ENCODE results near the gene ZNRF1.
"Not testable (repeated sequence)": the region's sequence is repeated elsewhere in the genome, so short reads cannot be mapped to it uniquely, and the experiment has no call there.

The ZNRF1 gene

GRCh38 chr16:74998481-74999218 is at the start of gene ZNRF1:
Gene ZNRF1, plus strand, starts transcription at chr16:74999024. Its CDS starts 648 bp downstream, at chr16:74999672.
- DNase-seq (ENCODE audit: low read depth in 3 of 3): peak; percentile 68 to 87 (median 69)

DNA sequence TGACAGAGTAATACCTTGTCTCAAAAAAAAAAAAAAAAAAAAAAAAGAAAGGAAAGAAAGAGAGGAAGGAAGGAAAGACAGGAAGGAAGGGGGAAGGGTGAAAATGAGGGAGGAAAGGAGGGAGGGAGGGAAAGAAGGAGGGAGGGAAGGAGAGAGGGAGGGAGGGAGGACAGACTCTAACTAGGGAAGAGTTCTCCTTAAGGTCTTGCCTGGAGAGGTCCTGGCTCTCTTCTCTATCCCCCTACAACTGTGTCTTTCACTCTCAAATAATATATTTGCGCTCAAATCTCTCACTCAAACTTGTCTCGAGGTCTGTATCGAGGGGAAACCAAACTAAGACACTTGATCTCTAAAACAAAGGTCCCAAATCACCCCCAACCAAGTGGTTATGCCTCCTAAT is 49.5 kb upstream of the ZNRF1 start:
- DNase-seq (ENCODE audit: low read depth in 3 of 3): no peak

- no peak for DNase-seq (ENCODE audit: low read depth in 3 of 3)
Measured at GRCh38 chr16:74950511-74950910, 48.3 kb upstream of the ZNRF1 start.

DNA sequence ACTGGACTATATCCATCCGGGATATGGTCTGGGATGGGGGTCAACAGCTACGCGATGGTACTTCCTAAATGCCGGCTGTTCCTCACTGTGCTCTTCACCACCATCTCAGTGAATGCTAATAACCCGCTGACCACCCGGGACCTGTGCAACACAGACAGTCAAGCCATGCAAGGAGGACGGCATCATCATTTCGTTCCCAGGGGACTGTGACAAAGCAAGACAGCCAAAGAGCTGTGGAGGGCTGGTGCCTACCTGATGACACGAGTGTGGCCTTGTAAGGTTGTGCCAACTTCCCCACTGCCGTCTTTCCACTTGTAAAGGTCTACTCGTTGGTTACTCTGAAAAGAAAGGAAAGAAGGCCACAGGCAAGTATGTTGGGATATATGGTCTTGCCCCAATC is 47.6 kb upstream of the ZNRF1 start:
- no peak for DNase-seq (ENCODE audit: low read depth in 3 of 3)

DNA sequence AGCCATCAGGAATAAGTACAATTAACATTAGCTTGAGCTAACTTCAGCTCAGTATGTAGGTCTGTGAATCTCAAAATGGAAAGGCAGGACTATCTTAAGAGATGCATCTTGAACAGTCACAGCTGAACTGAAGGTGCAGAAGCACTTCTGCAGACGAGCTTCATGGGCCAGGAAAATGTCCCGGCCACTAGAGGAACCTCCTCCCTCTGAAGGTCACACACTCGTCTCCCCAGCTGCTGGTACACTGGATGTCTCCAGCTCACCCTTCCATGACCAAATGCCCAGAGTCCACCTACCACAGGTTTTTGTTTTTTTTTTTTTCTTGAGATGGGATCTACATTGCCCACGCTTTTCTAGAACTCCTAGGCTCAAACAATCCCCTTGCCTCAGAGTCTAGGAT is 47.1 kb upstream of the ZNRF1 start:
- no peak for DNase-seq (ENCODE audit: low read depth in 3 of 3)

- DNase-seq (ENCODE audit: low read depth in 3 of 3): no peak
Measured at GRCh38 chr16:74954763-74955162, 44.1 kb upstream of the ZNRF1 start.

DNA sequence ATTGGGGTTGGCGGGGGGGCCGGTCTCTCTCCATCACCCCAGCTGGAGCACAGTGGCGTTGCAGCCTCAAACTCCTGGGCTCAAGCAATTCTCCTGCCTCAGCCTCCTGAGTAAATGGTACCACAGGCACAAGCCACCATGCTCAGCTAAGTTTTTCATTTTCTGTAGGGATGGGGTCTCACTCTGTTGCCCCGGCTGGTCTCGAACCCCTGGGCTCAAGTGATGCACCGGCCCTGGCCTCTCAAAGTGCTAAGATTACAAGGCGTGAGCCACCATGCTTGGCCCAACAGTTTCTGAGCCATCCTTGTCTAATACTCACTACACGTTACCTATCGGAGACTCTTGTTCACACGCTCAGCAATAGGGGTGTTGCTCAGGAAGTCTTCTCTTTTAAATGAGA is 25.5 kb upstream of the ZNRF1 start:
- no peak for DNase-seq (ENCODE audit: low read depth in 3 of 3)

GRCh38 chr16:74975591-74975990 is 23.2 kb upstream of the ZNRF1 start:
- DNase-seq (ENCODE audit: low read depth in 3 of 3): no peak

- DNase-seq (ENCODE audit: low read depth in 3 of 3): no peak
Measured at GRCh38 chr16:74982256-74982655, 16.6 kb upstream of the ZNRF1 start.

DNA sequence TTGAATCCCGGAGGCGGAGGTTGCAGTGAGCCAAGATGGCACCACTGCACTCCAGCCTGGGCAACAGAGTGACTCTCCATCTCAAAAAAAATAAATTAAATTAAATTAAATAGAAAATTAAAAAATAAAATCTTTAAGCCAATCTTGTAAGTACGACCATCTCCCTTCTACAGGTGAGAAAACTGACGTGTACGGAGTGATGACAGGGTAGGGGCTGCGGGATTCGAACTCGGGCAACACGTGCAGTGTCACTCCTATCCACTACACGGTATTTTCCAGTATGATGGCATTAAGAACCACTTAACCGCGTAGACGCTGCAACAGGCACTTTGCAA is 14.7 kb upstream of the ZNRF1 start:
- no peak for DNase-seq (ENCODE audit: low read depth in 3 of 3)

GRCh38 chr16:74984529-74985296 is 14.1 kb upstream of the ZNRF1 start, which contains the start of gene WDR59:
Gene WDR59, minus strand, starts transcription at chr16:74985123. Its CDS starts 106 bp downstream, at chr16:74985017.
- peak; percentile 96 to 99 (median 98) for DNase-seq (ENCODE audit: low read depth in 3 of 3)

DNA sequence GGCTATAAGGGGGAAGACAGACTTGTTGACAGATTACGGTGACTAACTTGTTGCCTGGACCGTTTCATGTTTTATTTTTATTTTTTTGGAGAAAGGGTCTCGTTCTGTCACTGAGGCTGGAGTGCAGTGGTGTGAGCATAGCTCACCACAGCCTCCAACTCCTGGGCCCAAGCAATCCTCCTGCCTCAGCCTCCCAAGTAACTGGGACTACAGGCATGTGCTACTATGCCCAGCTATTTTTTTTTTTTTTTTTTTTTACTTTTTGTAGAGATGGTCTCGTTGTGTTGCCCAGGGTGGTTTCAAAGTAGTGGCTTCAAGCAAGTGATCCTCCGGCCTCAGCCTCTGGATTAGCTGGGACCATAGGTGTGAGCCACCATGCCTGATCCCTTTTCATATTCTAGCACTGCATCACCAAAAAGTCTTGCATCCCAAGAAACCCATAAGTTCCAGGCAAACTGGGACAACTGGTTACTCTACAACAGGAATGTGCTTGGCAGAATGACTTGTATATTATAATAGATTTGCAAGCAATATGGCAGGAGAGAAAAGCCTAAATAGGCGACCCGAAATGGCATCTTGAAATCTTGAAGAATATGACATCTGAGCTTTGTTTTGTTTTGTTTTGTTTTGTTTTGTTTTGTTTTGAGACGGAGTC is 11.7 kb upstream of the ZNRF1 start:
- no peak for DNase-seq (ENCODE audit: low read depth in 3 of 3)

DNA sequence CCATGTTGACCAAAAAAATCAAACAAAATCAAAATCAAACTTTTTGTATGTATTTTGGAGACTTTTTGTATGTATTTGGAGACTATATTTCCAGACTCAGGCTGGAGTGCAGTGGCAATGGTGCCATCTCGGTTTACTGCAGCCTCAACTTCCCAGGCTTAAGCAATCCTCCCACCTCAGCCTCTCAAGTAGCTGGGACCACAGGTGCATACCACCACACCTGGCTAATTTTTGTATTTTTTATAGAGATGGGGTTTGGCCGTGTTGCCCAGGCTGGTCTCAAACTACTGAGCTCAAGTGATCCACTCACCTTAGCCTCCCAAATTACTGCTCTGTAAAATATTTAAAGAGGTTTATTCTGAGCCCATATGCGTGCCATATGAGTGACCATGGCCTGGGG is 9.0 kb upstream of the ZNRF1 start:
- not testable (repeated sequence) for DNase-seq (ENCODE audit: low read depth in 3 of 3)

DNA sequence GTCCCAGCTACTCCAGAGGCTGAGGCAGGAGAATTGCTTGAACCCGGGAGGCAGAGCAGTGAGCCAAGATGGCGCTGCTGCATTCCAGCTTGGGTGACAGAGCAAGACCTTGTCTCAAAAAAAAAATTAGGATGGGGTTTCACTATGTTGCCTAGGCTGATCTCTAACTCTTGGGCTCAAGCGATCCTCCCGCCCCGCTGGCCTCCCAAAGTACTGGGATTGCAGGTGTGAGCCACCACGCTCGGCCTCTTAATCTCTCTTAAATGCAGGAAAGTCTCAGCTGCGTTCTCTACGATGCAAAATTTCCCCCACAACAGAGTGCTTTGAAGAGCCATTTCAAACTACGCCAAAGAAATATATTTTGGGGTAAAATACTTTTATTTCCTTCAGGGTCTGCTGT is 8.0 kb upstream of the ZNRF1 start:
- no peak for DNase-seq (ENCODE audit: low read depth in 3 of 3)

DNA sequence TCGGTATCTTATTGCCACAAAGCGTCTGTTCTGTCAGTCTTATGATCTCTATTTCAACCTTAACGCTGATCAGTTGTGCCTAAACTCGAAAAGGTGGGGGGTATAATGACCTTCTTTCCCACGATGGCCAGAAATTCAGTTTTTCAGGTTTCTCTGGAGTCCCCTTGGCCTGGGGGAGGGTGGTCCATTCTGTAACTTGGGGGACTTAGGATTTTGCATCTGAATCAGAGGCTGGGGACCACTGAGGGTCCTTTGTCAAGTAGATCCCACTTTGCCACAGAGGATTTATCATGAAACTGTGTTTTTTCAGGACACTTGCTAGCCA is 7.6 kb upstream of the ZNRF1 start:
- DNase-seq (ENCODE audit: low read depth in 3 of 3): no peak

GRCh38 chr16:74991593-74992403 is 7.0 kb upstream of the ZNRF1 start:
- DNase-seq (ENCODE audit: low read depth in 3 of 3): no peak

DNA sequence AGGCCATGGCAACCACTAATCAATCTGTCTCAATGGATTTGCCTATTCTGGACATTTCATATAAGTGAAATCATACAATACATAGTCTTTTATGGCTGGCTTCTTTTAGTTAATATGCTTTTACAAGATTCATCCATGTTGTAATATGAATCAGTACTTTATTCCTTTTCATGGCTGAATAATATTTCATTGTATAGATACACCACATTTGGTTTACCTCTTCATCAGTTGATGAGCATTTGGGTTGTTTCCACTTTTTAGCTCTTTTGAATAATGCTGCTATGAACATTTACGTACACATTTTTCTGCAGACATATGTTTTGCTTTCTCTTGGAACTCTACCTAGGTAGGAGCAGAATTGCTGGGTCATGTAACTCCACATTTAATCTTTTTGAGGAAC is 2.8 kb upstream of the ZNRF1 start:
- no peak for DNase-seq (ENCODE audit: low read depth in 3 of 3)

- no peak for DNase-seq (ENCODE audit: low read depth in 3 of 3)
Measured at GRCh38 chr16:74997042-74997491, 1.8 kb upstream of the ZNRF1 start.

DNA sequence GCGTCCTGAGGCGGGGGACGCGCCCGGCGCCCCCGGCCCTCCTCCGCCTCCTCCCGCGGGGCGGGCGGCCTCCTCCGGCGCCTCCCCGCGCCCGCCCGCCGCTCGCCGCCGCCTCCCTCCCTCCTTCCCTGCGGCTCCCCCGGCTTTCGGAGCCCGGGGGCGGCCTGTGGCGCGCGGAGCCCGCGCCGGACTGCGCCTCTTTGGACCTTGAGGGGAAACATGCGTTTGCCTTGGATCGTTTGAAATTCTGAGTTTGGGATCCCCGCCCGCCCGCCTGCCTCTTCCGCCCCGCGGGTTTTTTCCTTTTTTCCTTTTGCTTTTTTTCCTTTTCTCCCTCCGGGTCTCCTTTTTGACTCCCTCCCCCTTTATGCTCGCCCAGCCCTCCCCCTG is 390 bp downstream of the ZNRF1 start:
- DNase-seq (ENCODE audit: low read depth in 3 of 3): no peak

- DNase-seq (ENCODE audit: low read depth in 3 of 3): peak in 2 of 3 donors; percentile 40 to 59
Measured at GRCh38 chr16:74999609-75000480, 1.0 kb downstream of the ZNRF1 start.

DNA sequence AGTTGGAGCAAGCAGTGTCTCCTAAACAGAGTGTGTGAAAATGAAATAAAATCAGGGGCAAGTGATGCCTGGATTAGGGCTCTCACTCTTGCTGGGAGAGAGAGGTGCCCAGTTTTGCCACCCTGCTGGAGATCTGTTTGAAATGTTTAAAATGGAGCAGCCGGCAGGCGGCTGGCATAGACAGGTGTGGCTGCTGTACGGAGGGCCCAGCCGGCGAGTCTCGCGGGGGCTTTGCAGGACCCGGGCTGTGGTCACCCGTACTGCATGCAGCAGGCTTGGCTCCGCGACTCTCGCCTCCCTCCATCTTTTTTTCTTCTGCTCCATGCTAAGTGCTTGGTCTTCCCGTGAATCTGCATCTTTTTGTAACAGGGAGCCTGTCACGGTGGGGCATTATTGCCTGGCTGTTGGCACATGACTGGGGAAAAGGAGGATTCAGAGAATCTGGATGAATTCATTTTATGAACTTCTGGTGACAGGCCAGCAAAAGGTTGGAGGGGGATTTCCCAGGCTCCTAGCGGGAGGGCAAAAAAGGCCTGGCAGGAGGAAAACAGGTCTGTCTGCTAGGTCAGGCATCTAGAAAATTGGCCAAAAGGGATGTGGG is 1.8 kb downstream of the ZNRF1 start:
- no peak for DNase-seq (ENCODE audit: low read depth in 3 of 3)
